Measurements from ENCODE around the gene NIM1K.
"Not testable (repeated sequence)": the region's sequence is repeated elsewhere in the genome, so short reads cannot be mapped to it uniquely, and the experiment has no call there.

Gene NIM1K

DNA sequence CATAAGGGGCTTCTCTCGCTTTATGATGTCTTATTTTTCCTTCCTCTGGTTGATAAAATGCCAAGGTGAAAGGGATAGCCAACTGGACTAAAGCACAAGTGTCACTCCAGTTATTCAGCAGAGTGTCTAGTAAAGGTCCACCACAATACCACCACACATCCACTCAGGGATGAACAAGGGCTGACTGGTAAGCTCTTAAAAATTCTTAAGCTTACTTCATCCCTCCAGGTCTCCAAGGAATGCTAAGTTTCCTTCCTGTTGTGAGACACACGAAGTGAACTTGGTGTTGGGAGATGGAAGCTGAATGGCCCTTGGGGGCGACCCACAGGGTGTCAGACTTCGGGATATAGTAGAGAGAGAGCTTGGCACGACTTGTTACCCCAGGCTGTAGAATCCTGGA, 124.4 kb downstream of the NIM1K start:
- DNase-seq = no peak

DNA sequence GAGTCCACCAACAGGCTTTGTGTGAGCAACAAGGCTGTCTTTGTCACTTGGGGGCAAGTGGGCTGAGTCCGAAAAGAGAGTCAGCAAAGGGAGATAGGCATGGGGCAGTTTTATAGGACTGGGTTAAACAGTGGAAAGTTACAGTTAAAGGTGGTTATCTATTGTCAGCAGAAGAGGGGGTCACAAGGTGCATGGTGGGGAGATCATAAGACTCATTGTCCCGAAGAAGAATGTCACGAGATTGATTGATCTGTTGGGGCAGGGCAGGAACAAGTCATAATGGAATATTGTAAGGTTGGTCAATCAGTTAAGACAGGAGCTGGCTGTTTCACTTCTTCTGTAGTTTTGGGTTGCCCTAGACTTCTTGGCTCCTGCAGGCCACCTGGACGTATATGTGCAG, 128.8 kb downstream of the NIM1K start:
- no peak for DNase-seq

DNA sequence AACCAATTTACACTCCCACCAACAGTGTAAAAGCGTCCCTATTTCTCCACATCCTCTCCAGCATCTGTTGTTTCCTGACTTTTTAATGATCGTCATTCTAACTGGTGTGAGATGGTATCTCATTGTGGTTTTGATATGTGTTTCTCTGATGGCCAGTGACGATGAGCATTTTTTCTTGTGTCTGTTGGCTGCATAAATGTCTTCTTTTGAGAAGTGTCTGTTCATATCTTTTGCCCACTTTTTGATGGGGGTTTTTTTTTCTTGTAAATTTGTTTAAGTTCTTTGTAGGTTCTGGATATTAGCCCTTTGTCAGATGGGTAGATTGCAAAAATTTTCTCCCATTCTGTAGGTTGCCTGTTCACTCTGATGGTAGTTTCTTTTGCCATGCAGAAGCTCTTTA, 131.5 kb downstream of the NIM1K start:
- not testable (repeated sequence) for DNase-seq

DNA sequence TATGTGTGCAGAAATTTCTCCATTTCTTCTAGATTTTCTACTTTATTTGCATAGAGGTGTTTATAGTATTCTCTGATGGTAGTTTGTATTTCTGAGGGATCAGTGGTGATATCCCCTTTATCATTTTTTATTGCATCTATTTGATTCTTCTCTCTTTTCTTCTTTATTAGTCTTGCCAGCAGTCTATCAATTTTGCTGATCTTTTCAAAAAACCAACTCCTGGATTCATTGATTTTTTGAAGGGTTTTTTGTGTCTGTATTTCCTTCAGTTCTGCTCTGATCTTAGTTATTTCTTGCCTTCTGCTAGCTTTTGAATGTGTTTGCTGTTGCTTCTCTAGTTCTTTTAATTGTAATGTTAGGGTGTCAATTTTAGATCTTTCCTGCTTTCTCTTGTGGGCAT, 133.6 kb downstream of the NIM1K start:
- not testable (repeated sequence) for DNase-seq
